HepG2 (cell line): ENCODE measurements around the gene EIF2B1. TPM values are rescaled to one million over a fixed set of nuclear protein-coding genes. Genes with fewer than 3 reads are reported as not detected.
A peak's percentile ranks its signal among the peaks of the same experiment; 100 is the strongest.

Experiments
- AKAP8 ChIP-seq: sonication (generic); formaldehyde crosslinking; IDR thresholded peaks from 2 replicates; pipeline ENCODE4 v1.5.1; 2020; ENCODE audit warnings: mild to moderate bottlenecking, missing genetic modification reagents
- CHCHD3 ChIP-seq: sonication (generic); formaldehyde crosslinking; IDR thresholded peaks from 2 replicates; pipeline ENCODE4 v1.8.0; 2022; ENCODE audit warnings: mild to moderate bottlenecking, missing genetic modification reagents, moderate library complexity
- CHD2 ChIP-seq: IDR thresholded peaks from 2 replicates; pipeline ENCODE4 v1.6.1; 2011; ENCODE audit warnings: low read depth, low read length, improper control_type of control experiment
- KLF9 ChIP-seq: IDR thresholded peaks from 2 replicates; pipeline ENCODE4 v1.6.1; 2016; ENCODE audit warnings: low read depth
- NCOA1 ChIP-seq: sonication (generic); formaldehyde crosslinking; IDR thresholded peaks from 2 replicates; pipeline ENCODE4 v1.9.0; 2021; ENCODE audit warnings: missing genetic modification reagents
- SOX6 ChIP-seq, 2 experiments: fragments of 450-650 bp in 1 of 2; sonication (generic) in 1 of 2; formaldehyde crosslinking in 1 of 2; IDR thresholded peaks; 2 replicates each; pipeline versions ENCODE4 v1.4.0 to v1.6.1; 2017 to 2020; ENCODE audit warnings: antibody characterized with exemption in 1 of 2, mild to moderate bottlenecking in 1 of 2, missing genetic modification reagents in 1 of 2
- TGIF2 ChIP-seq: IDR thresholded peaks from 2 replicates; pipeline ENCODE4 v1.6.1; 2016; ENCODE audit warnings: control low read depth, missing compliant biosample characterization
- TP53 ChIP-seq: sonication (generic); formaldehyde crosslinking; conservative IDR thresholded peaks from 2 replicates; pipeline ENCODE4 v1.4.0; 2020; ENCODE audit warnings: missing genetic modification reagents
- ZC3H13 ChIP-seq: sonication (generic); formaldehyde crosslinking; IDR thresholded peaks from 2 replicates; pipeline ENCODE4 v1.8.1; 2023; ENCODE audit warnings: mild to moderate bottlenecking, missing genetic modification reagents, moderate library complexity
- ZNF121 ChIP-seq: sonication (generic); formaldehyde crosslinking; IDR thresholded peaks from 2 replicates; pipeline ENCODE4 v1.5.0; 2020; ENCODE audit warnings: mild to moderate bottlenecking, missing genetic modification reagents
- ZNF430 ChIP-seq: sonication (generic); formaldehyde crosslinking; IDR thresholded peaks from 2 replicates; pipeline ENCODE4 v1.9.0; 2021; ENCODE audit warnings: mild to moderate bottlenecking, missing genetic modification reagents
- ZNF589 ChIP-seq: sonication (generic); formaldehyde crosslinking; conservative IDR thresholded peaks from 2 replicates; pipeline ENCODE4 v1.8.0; 2022; ENCODE audit warnings: mild to moderate bottlenecking, moderate library complexity, missing genetic modification reagents
- ZNF605 ChIP-seq: sonication (generic); formaldehyde crosslinking; IDR thresholded peaks from 2 replicates; pipeline ENCODE4 v1.8.0; 2022; ENCODE audit warnings: mild to moderate bottlenecking, missing genetic modification reagents
- ZNF615 ChIP-seq: sonication (generic); formaldehyde crosslinking; IDR thresholded peaks from 2 replicates; pipeline ENCODE4 v1.5.0; 2020; ENCODE audit warnings: mild to moderate bottlenecking, missing genetic modification reagents, borderline replicate concordance
- ZNF720 ChIP-seq: sonication (generic); formaldehyde crosslinking; IDR thresholded peaks from 2 replicates; pipeline ENCODE4 v1.4.0; 2020; ENCODE audit warnings: missing genetic modification reagents
- ZNF75D ChIP-seq: sonication (generic); formaldehyde crosslinking; IDR thresholded peaks from 2 replicates; pipeline ENCODE4 v1.8.1; 2023; ENCODE audit warnings: missing genetic modification reagents, mild to moderate bottlenecking, borderline replicate concordance
- polyA plus RNA-seq, 8 experiments: library from polyadenylated mRNA; depleted of rRNA in 3 of 8; stranded (reverse) in 7 of 8; unstranded in 1 of 8; fragments of >200 nt; fragmentation: Illumina TruSeq in 4 of 8; extraction: Trizol in 4 of 8; gene quantifications; 2 replicates each; pipeline versions ENCODE4 v1.2.1 to v1.2.3, GENCODE V29; 2011 to 2016; ENCODE audit warnings: low read depth in 4 of 8, missing spikeins in 1 of 8, mixed read lengths in 1 of 8; ENCODE audit not compliant: insufficient read depth in 1 of 8
- total RNA-seq, 5 experiments: library from RNA; depleted of rRNA; stranded (reverse); fragments of >200 nt; fragmentation: Illumina TruSeq; extraction: Trizol; gene quantifications; 2 replicates each; pipeline ENCODE4 v1.2.3, GENCODE V29; 2016; ENCODE audit warnings: low read depth in 1 of 5
- TF ChIP-seq, protein P1 (sequence below): sonication (generic); formaldehyde crosslinking; IDR thresholded peaks from 2 replicates; pipeline ENCODE4 v1.5.0; 2020; ENCODE audit warnings: missing genetic modification reagents
- TF ChIP-seq, protein P2 (sequence below): sonication (generic); formaldehyde crosslinking; IDR thresholded peaks from 2 replicates; pipeline ENCODE4 v1.5.0; 2020; ENCODE audit warnings: missing genetic modification reagents
- TF ChIP-seq, protein P3 (sequence below): sonication (generic); formaldehyde crosslinking; IDR thresholded peaks from 2 replicates; pipeline ENCODE4 v1.4.0; 2020; ENCODE audit warnings: missing genetic modification reagents, borderline replicate concordance
- TF ChIP-seq, protein P4 (sequence below): sonication (generic); formaldehyde crosslinking; IDR thresholded peaks from 2 replicates; pipeline ENCODE4 v1.4.0; 2020; ENCODE audit warnings: missing genetic modification reagents, borderline replicate concordance
- TF ChIP-seq, protein P5 (sequence below): sonication (generic); formaldehyde crosslinking; IDR thresholded peaks from 2 replicates; pipeline ENCODE4 v1.8.0; 2022; ENCODE audit warnings: mild to moderate bottlenecking, missing genetic modification reagents, moderate library complexity

EIF2B1 gene
- total and polyA plus RNA-seq, 2 of the 13 experiments (the other 11 are each of a cell fraction or from before 2014, with no cell fraction given): 18.7 to 37.4 TPM

DNA sequence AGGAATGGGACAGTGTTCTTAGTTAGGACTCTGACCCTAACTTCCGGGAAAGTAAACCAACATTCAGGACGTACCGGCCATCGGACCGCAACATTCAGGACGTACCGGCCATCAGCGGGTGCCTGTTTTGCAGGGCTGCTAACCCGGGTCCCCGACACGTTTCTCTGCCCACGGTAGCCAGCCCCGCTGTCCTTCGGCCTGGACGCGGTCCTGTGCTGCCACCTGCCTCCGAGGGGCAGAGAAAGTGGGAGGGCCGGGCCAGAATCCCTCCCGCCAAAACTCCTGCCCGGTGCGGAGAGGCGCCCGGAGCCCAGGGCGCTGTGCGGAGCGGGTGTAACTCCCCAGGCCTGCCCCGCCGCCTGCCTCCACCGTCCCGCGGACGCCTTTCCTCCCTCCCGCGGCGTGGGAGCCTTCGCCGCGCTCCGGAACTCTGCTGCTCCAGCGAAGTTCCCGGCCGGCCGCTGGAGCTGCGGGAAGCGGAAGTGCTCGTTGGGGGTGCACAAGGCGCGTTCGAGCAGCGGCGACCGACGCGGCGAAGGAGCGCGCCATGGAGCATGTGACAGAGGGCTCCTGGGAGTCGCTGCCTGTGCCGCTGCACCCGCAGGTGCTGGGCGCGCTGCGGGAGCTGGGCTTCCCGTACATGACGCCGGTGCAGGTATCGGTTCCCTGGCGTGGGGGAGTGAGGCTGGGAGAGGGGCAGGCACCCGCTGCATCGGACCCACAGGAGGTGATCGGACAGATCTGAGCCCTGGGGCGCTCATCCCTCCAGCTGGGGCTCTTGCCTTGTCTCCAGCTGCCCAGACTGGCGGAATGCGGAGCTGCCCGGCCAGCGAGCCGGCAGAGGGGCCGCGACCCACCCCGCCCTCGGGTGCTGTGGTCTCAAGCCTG is 31.6 kb downstream of the EIF2B1 start, which contains the start of gene DDX55 (continued):
- TF ChIP-seq ZNF430 (CRISPR knock-in tag) (peak; percentile 82; the same call in 1 of the 2 replicates), TGIF2 (peak; percentile 96), SOX6 (IDR thresholded peaks at IDR 0.05) (no peak), SOX6 (CRISPR knock-in tag; IDR thresholded peaks at IDR 0.05) (peak; percentile 81; the same call in 1 of the 2 replicates), ZNF605 (CRISPR knock-in tag) (peak; percentile 86; the same call in 1 of the 2 replicates), CHD2 (no peak), AKAP8 (CRISPR knock-in tag) (peak; percentile 96), ZNF75D (CRISPR knock-in tag) (no peak), ZC3H13 (CRISPR knock-in tag) (peak; percentile 93; the same call in 1 of the 2 replicates), NCOA1 (CRISPR knock-in tag) (no peak), CHCHD3 (CRISPR knock-in tag) (peak; percentile 82), ZNF589 (CRISPR knock-in tag) (peak; percentile 96), TP53 (CRISPR knock-in tag) (no peak), ZNF720 (CRISPR knock-in tag) (no peak; the same call in 1 of the 2 replicates), ZNF121 (CRISPR knock-in tag) (no peak; the same call in 1 of the 2 replicates), KLF9 (CRISPR knock-in tag) (peak; percentile 82; the same call in 1 of the 2 replicates), ZNF615 (CRISPR knock-in tag) (no peak)
- TF ChIP-seq, protein P1, sequence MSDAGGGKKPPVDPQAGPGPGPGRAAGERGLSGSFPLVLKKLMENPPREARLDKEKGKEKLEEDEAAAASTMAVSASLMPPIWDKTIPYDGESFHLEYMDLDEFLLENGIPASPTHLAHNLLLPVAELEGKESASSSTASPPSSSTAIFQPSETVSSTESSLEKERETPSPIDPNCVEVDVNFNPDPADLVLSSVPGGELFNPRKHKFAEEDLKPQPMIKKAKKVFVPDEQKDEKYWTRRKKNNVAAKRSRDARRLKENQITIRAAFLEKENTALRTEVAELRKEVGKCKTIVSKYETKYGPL (CRISPR knock-in tag): no peak; the same call in 1 of the 2 replicates
- TF ChIP-seq, protein P2, sequence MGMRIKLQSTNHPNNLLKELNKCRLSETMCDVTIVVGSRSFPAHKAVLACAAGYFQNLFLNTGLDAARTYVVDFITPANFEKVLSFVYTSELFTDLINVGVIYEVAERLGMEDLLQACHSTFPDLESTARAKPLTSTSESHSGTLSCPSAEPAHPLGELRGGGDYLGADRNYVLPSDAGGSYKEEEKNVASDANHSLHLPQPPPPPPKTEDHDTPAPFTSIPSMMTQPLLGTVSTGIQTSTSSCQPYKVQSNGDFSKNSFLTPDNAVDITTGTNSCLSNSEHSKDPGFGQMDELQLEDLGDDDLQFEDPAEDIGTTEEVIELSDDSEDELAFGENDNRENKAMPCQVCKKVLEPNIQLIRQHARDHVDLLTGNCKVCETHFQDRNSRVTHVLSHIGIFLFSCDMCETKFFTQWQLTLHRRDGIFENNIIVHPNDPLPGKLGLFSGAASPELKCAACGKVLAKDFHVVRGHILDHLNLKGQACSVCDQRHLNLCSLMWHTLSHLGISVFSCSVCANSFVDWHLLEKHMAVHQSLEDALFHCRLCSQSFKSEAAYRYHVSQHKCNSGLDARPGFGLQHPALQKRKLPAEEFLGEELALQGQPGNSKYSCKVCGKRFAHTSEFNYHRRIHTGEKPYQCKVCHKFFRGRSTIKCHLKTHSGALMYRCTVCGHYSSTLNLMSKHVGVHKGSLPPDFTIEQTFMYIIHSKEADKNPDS (CRISPR knock-in tag): peak; percentile 70
- TF ChIP-seq, protein P3, sequence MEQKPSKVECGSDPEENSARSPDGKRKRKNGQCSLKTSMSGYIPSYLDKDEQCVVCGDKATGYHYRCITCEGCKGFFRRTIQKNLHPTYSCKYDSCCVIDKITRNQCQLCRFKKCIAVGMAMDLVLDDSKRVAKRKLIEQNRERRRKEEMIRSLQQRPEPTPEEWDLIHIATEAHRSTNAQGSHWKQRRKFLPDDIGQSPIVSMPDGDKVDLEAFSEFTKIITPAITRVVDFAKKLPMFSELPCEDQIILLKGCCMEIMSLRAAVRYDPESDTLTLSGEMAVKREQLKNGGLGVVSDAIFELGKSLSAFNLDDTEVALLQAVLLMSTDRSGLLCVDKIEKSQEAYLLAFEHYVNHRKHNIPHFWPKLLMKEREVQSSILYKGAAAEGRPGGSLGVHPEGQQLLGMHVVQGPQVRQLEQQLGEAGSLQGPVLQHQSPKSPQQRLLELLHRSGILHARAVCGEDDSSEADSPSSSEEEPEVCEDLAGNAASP (CRISPR knock-in tag): peak; percentile 81
- TF ChIP-seq, protein P4, sequence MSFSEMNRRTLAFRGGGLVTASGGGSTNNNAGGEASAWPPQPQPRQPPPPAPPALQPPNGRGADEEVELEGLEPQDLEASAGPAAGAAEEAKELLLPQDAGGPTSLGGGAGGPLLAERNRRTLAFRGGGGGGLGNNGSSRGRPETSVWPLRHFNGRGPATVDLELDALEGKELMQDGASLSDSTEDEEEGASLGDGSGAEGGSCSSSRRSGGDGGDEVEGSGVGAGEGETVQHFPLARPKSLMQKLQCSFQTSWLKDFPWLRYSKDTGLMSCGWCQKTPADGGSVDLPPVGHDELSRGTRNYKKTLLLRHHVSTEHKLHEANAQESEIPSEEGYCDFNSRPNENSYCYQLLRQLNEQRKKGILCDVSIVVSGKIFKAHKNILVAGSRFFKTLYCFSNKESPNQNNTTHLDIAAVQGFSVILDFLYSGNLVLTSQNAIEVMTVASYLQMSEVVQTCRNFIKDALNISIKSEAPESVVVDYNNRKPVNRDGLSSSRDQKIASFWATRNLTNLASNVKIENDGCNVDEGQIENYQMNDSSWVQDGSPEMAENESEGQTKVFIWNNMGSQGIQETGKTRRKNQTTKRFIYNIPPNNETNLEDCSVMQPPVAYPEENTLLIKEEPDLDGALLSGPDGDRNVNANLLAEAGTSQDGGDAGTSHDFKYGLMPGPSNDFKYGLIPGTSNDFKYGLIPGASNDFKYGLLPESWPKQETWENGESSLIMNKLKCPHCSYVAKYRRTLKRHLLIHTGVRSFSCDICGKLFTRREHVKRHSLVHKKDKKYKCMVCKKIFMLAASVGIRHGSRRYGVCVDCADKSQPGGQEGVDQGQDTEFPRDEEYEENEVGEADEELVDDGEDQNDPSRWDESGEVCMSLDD: peak; percentile 91; the same call in 1 of the 2 replicates
- TF ChIP-seq, protein P5, sequence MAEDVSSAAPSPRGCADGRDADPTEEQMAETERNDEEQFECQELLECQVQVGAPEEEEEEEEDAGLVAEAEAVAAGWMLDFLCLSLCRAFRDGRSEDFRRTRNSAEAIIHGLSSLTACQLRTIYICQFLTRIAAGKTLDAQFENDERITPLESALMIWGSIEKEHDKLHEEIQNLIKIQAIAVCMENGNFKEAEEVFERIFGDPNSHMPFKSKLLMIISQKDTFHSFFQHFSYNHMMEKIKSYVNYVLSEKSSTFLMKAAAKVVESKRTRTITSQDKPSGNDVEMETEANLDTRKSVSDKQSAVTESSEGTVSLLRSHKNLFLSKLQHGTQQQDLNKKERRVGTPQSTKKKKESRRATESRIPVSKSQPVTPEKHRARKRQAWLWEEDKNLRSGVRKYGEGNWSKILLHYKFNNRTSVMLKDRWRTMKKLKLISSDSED (CRISPR knock-in tag): no peak; the same call in 1 of the 2 replicates
